Muscle layer of duodenum (tissue), 2 donors: ENCODE results near the gene ZNF485.
"Not testable (repeated sequence)": the region's sequence is repeated elsewhere in the genome, so short reads cannot be mapped to it uniquely, and the experiment has no call there.

ENCODE experiments used
- H3K27ac ChIP-seq: one replicate; pipeline ENCODE4 v1.7.0; 2013; ENCODE audit warnings: mild to moderate bottlenecking, low read length
- H3K27me3 ChIP-seq: one replicate; pipeline ENCODE4 v1.7.0; 2013; ENCODE audit warnings: low read depth, mild to moderate bottlenecking, control low read depth, low read length
- H3K36me3 ChIP-seq, 2 donors: one replicate each; pipeline ENCODE4 v1.7.0; 2013; ENCODE audit warnings: low read length in 2 of 2, control low read depth in 1 of 2, mild to moderate bottlenecking in 1 of 2; ENCODE audit not compliant: insufficient read depth in 2 of 2, control insufficient read depth in 1 of 2
- H3K4me1 ChIP-seq, 2 donors: one replicate each; pipeline ENCODE4 v1.7.0; 2013; ENCODE audit warnings: low read length in 2 of 2, mild to moderate bottlenecking in 2 of 2, control low read depth in 1 of 2, moderate library complexity in 1 of 2; ENCODE audit not compliant: insufficient read depth in 2 of 2, control insufficient read depth in 1 of 2
- H3K4me3 ChIP-seq, 2 donors: one replicate each; pipeline ENCODE4 v1.7.0; 2013; ENCODE audit warnings: low read length in 2 of 2, low read depth in 1 of 2, mild to moderate bottlenecking in 1 of 2
- H3K9me3 ChIP-seq, 2 donors: one replicate each; pipeline ENCODE4 v1.7.0; 2013; ENCODE audit warnings: low read length in 2 of 2, control low read depth in 1 of 2, mild to moderate bottlenecking in 1 of 2; ENCODE audit not compliant: control insufficient read depth in 1 of 2
- donor health status: healthy.

The ZNF485 gene

GRCh38 chr10:43607199-43607573 is 948 bp downstream of the ZNF485 start:
- no peak overlapping the region for H3K27ac ChIP-seq
- H3K4me3 ChIP-seq = peak overlapping the region; percentile 75 to 80
- H3K4me1 ChIP-seq = peaks cover 4 to 12% of the 10 kb centered on the region in 2 donors
- peaks cover 0 to 12% of the 10 kb centered on the region in 2 donors for H3K36me3 ChIP-seq
- no peaks in the 10 kb centered on the region for H3K9me3 ChIP-seq
- no peaks in the 10 kb centered on the region for H3K27me3 ChIP-seq

DNA sequence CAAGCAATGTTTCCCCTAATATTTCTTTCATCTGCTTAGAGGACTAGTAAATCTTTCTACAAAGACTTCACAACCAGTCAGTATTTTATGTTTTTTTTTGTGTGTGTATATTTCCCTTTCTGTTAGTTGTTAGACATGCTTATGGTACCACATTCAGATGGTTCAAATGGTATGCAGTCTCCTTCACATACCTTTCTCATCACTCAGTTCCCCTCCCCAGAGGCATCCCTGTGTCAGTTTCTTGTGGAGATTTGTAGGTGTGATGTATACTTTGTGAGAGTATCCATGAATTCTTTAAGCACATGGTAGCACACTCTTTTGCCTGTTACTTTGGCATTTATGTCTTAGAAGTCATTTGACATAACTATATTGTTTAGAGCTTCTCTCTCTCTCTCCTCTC is 4.4 kb downstream of the ZNF485 start:
- Histone ChIP-seq H3K36me3 (peaks cover 0 to 28% of the 10 kb centered on the region in 2 donors), H3K4me1 (peaks cover 4 to 12% of the 10 kb centered on the region in 2 donors), H3K27ac (no peak overlapping the region), H3K9me3 (peaks cover 0 to under 1% of the 10 kb centered on the region in 2 donors), H3K4me3 (no peak overlapping the region), H3K27me3 (no peaks in the 10 kb centered on the region)

- Histone ChIP-seq H3K4me3 (peak overlapping the region in 1 of 2 donors; percentile 4), H3K27me3 (no peaks in the 10 kb centered on the region), H3K4me1 (no peaks in the 10 kb centered on the region), H3K27ac (no peak overlapping the region), H3K36me3 (peaks cover 6 to 32% of the 10 kb centered on the region in 2 donors), H3K9me3 (peaks cover 14 to 21% of the 10 kb centered on the region in 2 donors)
These were observed 10.6 kb downstream of the ZNF485 start for GRCh38 chr10:43616697-43617370.

GRCh38 chr10:43619368-43619767 is 13.1 kb downstream of the ZNF485 start:
- H3K4me1 ChIP-seq = no peaks in the 10 kb centered on the region
- H3K4me3 ChIP-seq = no peak overlapping the region
- H3K9me3 ChIP-seq = peaks cover 14 to 21% of the 10 kb centered on the region in 2 donors
- no peaks in the 10 kb centered on the region for H3K27me3 ChIP-seq
- peaks cover 6 to 19% of the 10 kb centered on the region in 2 donors for H3K36me3 ChIP-seq
- H3K27ac ChIP-seq = no peak overlapping the region

GRCh38 chr10:43622038-43622437 is 15.8 kb downstream of the ZNF485 start:
- Histone ChIP-seq H3K4me3 (no peak overlapping the region), H3K27ac (no peak overlapping the region), H3K27me3 (no peaks in the 10 kb centered on the region), H3K36me3 (peaks cover 0 to 2% of the 10 kb centered on the region in 2 donors), H3K9me3 (peaks cover 1 to 7% of the 10 kb centered on the region in 2 donors), H3K4me1 (no peaks in the 10 kb centered on the region)

GRCh38 chr10:43623351-43623750 is 17.1 kb downstream of the ZNF485 start:
- no peaks in the 10 kb centered on the region for H3K27me3 ChIP-seq
- H3K27ac ChIP-seq = no peak overlapping the region
- no peaks in the 10 kb centered on the region for H3K36me3 ChIP-seq
- H3K4me3 ChIP-seq = peak overlapping the region; percentile 32 to 38
- peaks cover 0 to 3% of the 10 kb centered on the region in 2 donors for H3K9me3 ChIP-seq
- H3K4me1 ChIP-seq = no peaks in the 10 kb centered on the region

DNA sequence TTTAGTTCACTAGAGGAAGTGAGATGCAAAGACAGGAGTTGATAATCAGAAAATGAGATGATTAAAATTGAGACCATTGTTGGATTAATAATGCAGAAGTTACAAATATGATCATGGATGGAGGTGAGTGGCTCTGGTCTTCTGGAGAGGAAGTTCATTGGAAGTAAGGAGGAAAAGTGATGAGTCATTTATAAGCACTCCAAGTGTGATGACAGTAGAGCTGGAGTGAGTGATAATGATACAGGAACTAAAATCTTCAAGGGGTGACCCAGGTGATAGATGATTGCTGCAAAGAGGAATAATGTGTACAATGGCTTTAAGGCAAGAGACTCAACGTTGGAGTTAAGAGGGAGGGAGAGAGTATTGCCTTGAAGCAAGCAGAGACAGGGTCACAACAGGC is 21.7 kb downstream of the ZNF485 start:
- H3K27ac ChIP-seq = no peak overlapping the region
- H3K36me3 ChIP-seq = no peaks in the 10 kb centered on the region
- H3K4me1 ChIP-seq = no peaks in the 10 kb centered on the region
- H3K27me3 ChIP-seq = no peaks in the 10 kb centered on the region
- H3K4me3 ChIP-seq = no peak overlapping the region
- peaks cover 0 to 6% of the 10 kb centered on the region in 2 donors for H3K9me3 ChIP-seq

GRCh38 chr10:43628956-43629355 is 22.7 kb downstream of the ZNF485 start:
- Histone ChIP-seq H3K27me3 (no peaks in the 10 kb centered on the region), H3K27ac (no peak overlapping the region), H3K4me3 (no peak overlapping the region), H3K9me3 (peaks cover 0 to 12% of the 10 kb centered on the region in 2 donors), H3K36me3 (no peaks in the 10 kb centered on the region), H3K4me1 (no peaks in the 10 kb centered on the region)

- not testable (repeated sequence) for H3K36me3 ChIP-seq, H3K4me3 ChIP-seq, H3K27me3 ChIP-seq, H3K27ac ChIP-seq, H3K4me1 ChIP-seq
- peaks cover 0 to 31% of the 10 kb centered on the region in 2 donors for H3K9me3 ChIP-seq
These were observed 29.6 kb downstream of the ZNF485 start for GRCh38 chr10:43635816-43636215.

DNA sequence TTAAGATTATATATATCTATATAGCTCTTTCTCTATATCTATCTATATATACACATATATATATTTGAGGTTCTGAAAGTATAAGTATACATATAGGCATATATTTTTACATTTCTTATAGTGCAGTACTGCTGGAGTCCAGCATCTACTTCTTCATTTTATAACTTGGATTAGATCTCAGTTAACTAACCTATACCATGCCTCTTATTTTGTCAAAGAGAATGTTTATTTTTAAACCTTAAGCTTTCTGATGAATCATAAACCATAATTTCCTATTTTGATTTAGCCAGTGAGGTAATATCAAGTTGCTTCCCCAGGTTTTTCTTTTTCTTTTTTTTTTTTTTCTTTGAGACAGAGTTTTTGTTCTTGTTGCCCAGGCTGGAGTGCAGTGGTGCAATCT is 34.4 kb downstream of the ZNF485 start:
- H3K27ac ChIP-seq = no peak overlapping the region
- no peaks in the 10 kb centered on the region for H3K27me3 ChIP-seq
- peaks cover 27 to 35% of the 10 kb centered on the region in 2 donors for H3K36me3 ChIP-seq
- H3K4me1 ChIP-seq = no peaks in the 10 kb centered on the region
- H3K4me3 ChIP-seq = no peak overlapping the region
- peaks cover 31 to 60% of the 10 kb centered on the region in 2 donors for H3K9me3 ChIP-seq

DNA sequence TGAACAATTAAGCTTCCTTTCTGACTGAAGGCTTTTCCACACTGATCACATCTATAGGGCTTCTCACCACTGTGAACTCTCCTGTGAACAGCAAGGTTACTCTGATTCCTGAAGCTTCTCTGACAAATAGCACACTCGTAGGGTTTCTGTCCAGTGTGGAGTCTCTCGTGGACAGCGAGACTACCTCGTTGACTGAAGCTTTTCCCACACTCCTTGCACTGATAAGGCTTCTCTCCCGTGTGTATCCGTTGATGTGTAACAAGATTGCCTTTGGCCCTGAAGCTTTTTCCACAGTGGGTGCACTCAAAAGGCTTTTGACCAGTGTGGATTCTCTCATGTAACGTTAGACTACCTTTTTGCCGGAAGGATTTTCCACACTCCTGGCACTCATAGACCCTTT is 38.0 kb downstream of the ZNF485 start:
- Histone ChIP-seq H3K27ac (no peak overlapping the region), H3K36me3 (peaks cover 33 to 46% of the 10 kb centered on the region in 2 donors), H3K4me1 (no peaks in the 10 kb centered on the region), H3K4me3 (peak overlapping the region; percentile 12 to 53), H3K27me3 (no peaks in the 10 kb centered on the region), H3K9me3 (peaks cover 43 to 62% of the 10 kb centered on the region in 2 donors)

- Histone ChIP-seq H3K4me1 (no peaks in the 10 kb centered on the region), H3K27me3 (no peaks in the 10 kb centered on the region), H3K27ac (no peak overlapping the region), H3K9me3 (peaks cover 43 to 57% of the 10 kb centered on the region in 2 donors), H3K36me3 (peaks cover 33 to 46% of the 10 kb centered on the region in 2 donors), H3K4me3 (peak overlapping the region in 1 of 2 donors; percentile 53)
These were observed 39.6 kb downstream of the ZNF485 start for GRCh38 chr10:43645866-43646265.
